DMS 273 (cell line): ENCODE measurements around the gene MBTD1.
"Not testable (repeated sequence)": the region's sequence is repeated elsewhere in the genome, so short reads cannot be mapped to it uniquely, and the experiment has no call there.

Source experiments
- DNase-seq: peaks from one replicate; lab custom pipeline; 2025; ENCODE audit not compliant: unreplicated experiment; lab: John Stamatoyannopoulos, UW

MBTD1 gene

GRCh38 chr17:51191895-51192294 lies 68.0 kb downstream of the MBTD1 start:
- no peak for DNase-seq

GRCh38 chr17:51189628-51190027 lies 70.2 kb downstream of the MBTD1 start:
- DNase-seq = peak; percentile 41

GRCh38 chr17:51189162-51189561 lies 70.7 kb downstream of the MBTD1 start:
- DNase-seq = no peak

- DNase-seq = no peak
Measured at GRCh38 chr17:51188271-51188833, 71.5 kb downstream of the MBTD1 start.

GRCh38 chr17:51185763-51186332 lies 74.0 kb downstream of the MBTD1 start:
- no peak for DNase-seq

GRCh38 chr17:51184124-51184523 lies 75.7 kb downstream of the MBTD1 start:
- DNase-seq = no peak

- no peak for DNase-seq
Measured at GRCh38 chr17:51180486-51180885, 79.4 kb downstream of the MBTD1 start.

- DNase-seq = not testable (repeated sequence)
Measured at GRCh38 chr17:51172030-51172429, 87.8 kb downstream of the MBTD1 start.

- no peak for DNase-seq
Measured at GRCh38 chr17:51170736-51171135, 89.1 kb downstream of the MBTD1 start.

GRCh38 chr17:51169340-51169739 lies 90.5 kb downstream of the MBTD1 start:
- DNase-seq = no peak

GRCh38 chr17:51166987-51167931 lies 92.6 kb downstream of the MBTD1 start:
- peak; percentile 85 for DNase-seq

- DNase-seq = peak; percentile 95
Measured at GRCh38 chr17:51166198-51166986, 93.5 kb downstream of the MBTD1 start, which contains the start of gene NME2. NME2 (plus strand) TSS chr17:51166411; CDS start chr17:51166831, 420 bp downstream.

- DNase-seq = peak; percentile 91
Measured at GRCh38 chr17:51165680-51166197, 94.1 kb downstream of the MBTD1 start.

- DNase-seq = peak; percentile 80
Measured at GRCh38 chr17:51164911-51165679, 94.8 kb downstream of the MBTD1 start.

- no peak for DNase-seq
Measured at GRCh38 chr17:51161541-51161940, 98.3 kb downstream of the MBTD1 start.

GRCh38 chr17:51159604-51160003 lies 100.2 kb downstream of the MBTD1 start:
- DNase-seq = no peak

- DNase-seq = no peak
Measured at GRCh38 chr17:51155416-51155815, 104.4 kb downstream of the MBTD1 start.

GRCh38 chr17:51154176-51154575 lies 105.7 kb downstream of the MBTD1 start:
- DNase-seq = peak; percentile 33

GRCh38 chr17:51153210-51154072 lies 106.4 kb downstream of the MBTD1 start, which contains the start of gene NME1:
NME1 (plus strand) TSS chr17:51153559; CDS start chr17:51155655, 2,096 bp downstream.
- DNase-seq = peak; percentile 99
